H1 (cell line): ENCODE results near the gene SLC24A5. TPM values are rescaled to one million over a fixed set of nuclear protein-coding genes. Genes with fewer than 3 reads are reported as not detected.

Experiments
- CTCF ChIA-PET: fragments of 300-600 bp; sonication (Branson Sonifier 250); formaldehyde crosslinking; loops from one replicate; lab custom pipeline; 2021; ENCODE audit not compliant: partially characterized antibody; lab: Charles Lee
- POLR2A ChIA-PET: fragments of 300-600 bp; sonication (Branson Sonifier 250); formaldehyde crosslinking; loops from one replicate; lab custom pipeline; 2021; ENCODE audit warnings: inconsistent platforms; ENCODE audit not compliant: partially characterized antibody; lab: Charles Lee
- DNase-seq, 2 experiments: peaks; one replicate each; pipeline versions ENCODE4 v3.0.0 to v3.0.0-alpha.2; 2010 to 2022; ENCODE audit warnings: low spot score in 2 of 2, low read depth in 1 of 2, mixed read lengths in 1 of 2
- FAIRE-seq: peaks from 2 replicates; lab custom pipeline; 2011; peaks lifted over from hg19 to GRCh38; lab: Jason Lieb, UNC
- H2AFZ ChIP-seq: 2 replicates; pipeline ENCODE4 v1.8.1; 2012; ENCODE audit warnings: low read length, inconsistent platforms
- H2AK5ac ChIP-seq: 2 replicates; pipeline ENCODE4 v1.6.1; 2013; ENCODE audit warnings: low read depth, low read length
- H2BK120ac ChIP-seq: replicated peaks from 2 replicates; pipeline ENCODE3; 2013; ENCODE audit warnings: low read depth, low read length, inconsistent platforms
- H2BK12ac ChIP-seq: 2 replicates; pipeline ENCODE4 v1.6.1; 2013; ENCODE audit warnings: low read depth, low read length
- H2BK15ac ChIP-seq: 2 replicates; pipeline ENCODE4 v1.6.1; 2013; ENCODE audit warnings: low read length
- H2BK20ac ChIP-seq: 2 replicates; pipeline ENCODE4 v1.6.1; 2013; ENCODE audit warnings: low read length
- H2BK5ac ChIP-seq: 2 replicates; pipeline ENCODE4 v1.6.1; 2013; ENCODE audit warnings: low read depth, low read length
- H3K14ac ChIP-seq: 2 replicates; pipeline ENCODE4 v1.6.1; 2013; ENCODE audit warnings: inconsistent platforms; ENCODE audit not compliant: insufficient read length
- H3K18ac ChIP-seq: 2 replicates; pipeline ENCODE4 v1.6.1; 2013; ENCODE audit warnings: low read length; ENCODE audit errors: extremely low read depth
- H3K23ac ChIP-seq: 2 replicates; pipeline ENCODE4 v1.6.1; 2013; ENCODE audit warnings: inconsistent platforms; ENCODE audit not compliant: insufficient read length
- H3K23me2 ChIP-seq: 2 replicates; pipeline ENCODE4 v1.6.1; 2013; ENCODE audit warnings: low read depth, low read length
- H3K27ac ChIP-seq: 2 replicates; pipeline ENCODE4 v1.6.1; 2011; ENCODE audit warnings: low read depth, low read length, inconsistent platforms
- H3K27me3 ChIP-seq, 4 experiments: replicated peaks in 1 of 4; 1 replicate in 1 of 4; 2 replicates in 3 of 4; pipeline versions ENCODE4 v1.6.1 to v1.8.1; 2011 to 2013; ENCODE audit warnings: low read length in 3 of 4, mild to moderate bottlenecking in 3 of 4, inconsistent platforms in 2 of 4, mixed read lengths in 2 of 4, moderate library complexity in 1 of 4; ENCODE audit not compliant: control insufficient read depth in 3 of 4, insufficient read depth in 3 of 4; ENCODE audit errors: extremely low read depth in 1 of 4
- H3K36me3 ChIP-seq, 4 experiments: 2 replicates each; pipeline versions ENCODE4 v1.6.1 to v1.8.1; 2011 to 2013; ENCODE audit warnings: mild to moderate bottlenecking in 4 of 4, low read length in 3 of 4, moderate library complexity in 2 of 4, control low read depth in 1 of 4, inconsistent platforms in 1 of 4; ENCODE audit not compliant: insufficient read depth in 4 of 4, control insufficient read depth in 2 of 4
- H3K4ac ChIP-seq: replicated peaks from 2 replicates; pipeline ENCODE3; 2013; ENCODE audit warnings: low read length, low read depth, mixed read lengths, inconsistent platforms; ENCODE audit not compliant: insufficient read length
- H3K4me1 ChIP-seq, 4 experiments: replicated peaks in 1 of 4; 1 replicate in 1 of 4; 2 replicates in 3 of 4; pipeline versions ENCODE4 v1.6.1 to v1.8.1; 2011 to 2013; ENCODE audit warnings: low read length in 3 of 4, inconsistent platforms in 2 of 4, mixed read lengths in 1 of 4; ENCODE audit not compliant: insufficient read depth in 4 of 4, control insufficient read depth in 3 of 4
- H3K4me2 ChIP-seq, 2 experiments: 2 replicates each; pipeline versions ENCODE4 v1.6.1 to v1.8.1; 2011 to 2013; ENCODE audit warnings: low read depth in 2 of 2, low read length in 2 of 2, control low read depth in 1 of 2, inconsistent platforms in 1 of 2, mild to moderate bottlenecking in 1 of 2; ENCODE audit not compliant: insufficient read depth in 1 of 2
- H3K4me3 ChIP-seq, 4 experiments: fragments of 200-600, 300-600 bp in 1 of 4; sonication (generic), shearing (Covaris generic), sonication (Bioruptor Twin) in 1 of 4; 2 replicates each; pipeline versions ENCODE4 v1.5.1 to v1.8.1; 2011 to 2016; ENCODE audit warnings: low read length in 4 of 4, low read depth in 3 of 4, control low read depth in 2 of 4, inconsistent platforms in 2 of 4, mild to moderate bottlenecking in 2 of 4, mixed read lengths in 1 of 4, moderate library complexity in 1 of 4; ENCODE audit not compliant: insufficient read depth in 2 of 4; ENCODE audit errors: extremely low read depth in 1 of 4
- H3K56ac ChIP-seq: replicated peaks from 2 replicates; pipeline ENCODE3; 2013; ENCODE audit warnings: low read depth, mild to moderate bottlenecking, mixed read lengths, low read length, inconsistent platforms; ENCODE audit not compliant: insufficient read length
- H3K79me1 ChIP-seq: 2 replicates; pipeline ENCODE4 v1.6.1; 2013; ENCODE audit warnings: low read depth, low read length, control low read depth
- H3K79me2 ChIP-seq, 2 experiments: 2 replicates each; pipeline versions ENCODE4 v1.6.1 to v1.8.1; 2012 to 2013; ENCODE audit warnings: low read length in 2 of 2, mild to moderate bottlenecking in 2 of 2, inconsistent platforms in 1 of 2; ENCODE audit not compliant: insufficient read depth in 2 of 2, control insufficient read depth in 1 of 2
- H3K9ac ChIP-seq, 4 experiments: replicated peaks in 1 of 4; 1 replicate in 1 of 4; 2 replicates in 3 of 4; pipeline versions ENCODE4 v1.6.1 to v1.8.1; 2011 to 2013; ENCODE audit warnings: low read depth in 3 of 4, low read length in 3 of 4, control low read depth in 2 of 4, mild to moderate bottlenecking in 2 of 4, moderate library complexity in 2 of 4, inconsistent platforms in 1 of 4; ENCODE audit errors: extremely low read depth in 1 of 4
- H3K9me3 ChIP-seq, 2 experiments: 2 replicates each; pipeline versions ENCODE4 v1.6.1 to v1.8.1; 2012 to 2013; ENCODE audit warnings: mild to moderate bottlenecking in 2 of 2, moderate library complexity in 2 of 2, control low read depth in 1 of 2, inconsistent platforms in 1 of 2, low read depth in 1 of 2, low read length in 1 of 2, mixed read lengths in 1 of 2; ENCODE audit not compliant: insufficient read depth in 2 of 2
- H4K20me1 ChIP-seq, 2 experiments: replicated peaks in 1 of 2; 2 replicates each; pipeline versions ENCODE3 to v1.8.1; 2011 to 2013; ENCODE audit warnings: inconsistent platforms in 2 of 2, low read length in 2 of 2, mild to moderate bottlenecking in 1 of 2; ENCODE audit not compliant: insufficient read depth in 2 of 2, control insufficient read depth in 1 of 2
- H4K5ac ChIP-seq: 2 replicates; pipeline ENCODE4 v1.6.1; 2013; ENCODE audit warnings: low read length, low read depth, mixed read lengths, inconsistent platforms; ENCODE audit not compliant: insufficient read length
- H4K8ac ChIP-seq: 2 replicates; pipeline ENCODE4 v1.8.0; 2013; ENCODE audit warnings: mild to moderate bottlenecking, moderate library complexity, low read length, inconsistent platforms; ENCODE audit not compliant: insufficient read depth; ENCODE audit errors: extremely low read depth
- H4K91ac ChIP-seq: replicated peaks from 2 replicates; pipeline ENCODE3; 2013; ENCODE audit warnings: low read length, mixed read lengths, inconsistent platforms; ENCODE audit not compliant: insufficient read length
- CHD2 ChIP-seq: IDR thresholded peaks from 2 replicates; pipeline ENCODE4 v1.6.1; 2012; ENCODE audit warnings: low read length, improper control_type of control experiment
- JUND ChIP-seq: IDR thresholded peaks from 2 replicates; pipeline ENCODE4 v1.6.1; 2011; ENCODE audit warnings: mild to moderate bottlenecking, improper control_type of control experiment, low read length
- MAFK ChIP-seq: IDR thresholded peaks from 2 replicates; pipeline ENCODE4 v1.6.1; 2012; ENCODE audit warnings: low read depth, mild to moderate bottlenecking, improper control_type of control experiment, low read length
- POLR2A ChIP-seq, 2 experiments: IDR thresholded peaks; 1 replicate in 1 of 2; 2 replicates in 1 of 2; pipeline ENCODE4 v1.6.1; 2011; ENCODE audit warnings: low read depth in 2 of 2, low read length in 2 of 2, mild to moderate bottlenecking in 2 of 2; ENCODE audit errors: control extremely low read depth in 1 of 2
- RXRA ChIP-seq: IDR thresholded peaks from 2 replicates; pipeline ENCODE4 v1.6.1; 2011; ENCODE audit warnings: low read depth, mild to moderate bottlenecking, low read length, moderate library complexity; ENCODE audit not compliant: insufficient read depth
- TAF7 ChIP-seq: optimal IDR thresholded peaks from 2 replicates; pipeline ENCODE3; 2011; ENCODE audit warnings: low read depth, mild to moderate bottlenecking, inconsistent platforms, low read length, moderate library complexity, borderline replicate concordance
- WGBS, 2 experiments: shearing (Covaris generic) in 1 of 2; methylation state at CpG; one replicate each; pipeline versions ENCODE4 v1.1.6 to v1.1.7; 2013 to 2015; ENCODE audit warnings: low lambda C conversion rate in 2 of 2, mixed read lengths in 2 of 2, inconsistent platforms in 1 of 2, low coverage in 1 of 2, missing lambda C conversion rate in 1 of 2; ENCODE audit not compliant: insufficient replicate concordance in 2 of 2, insufficient coverage in 1 of 2, insufficient read length in 1 of 2; ENCODE audit errors: extremely low coverage in 1 of 2, missing lambda C conversion rate in 1 of 2; 5-methylcytosine and 5-hydroxymethylcytosine counted together
- polyA plus RNA-seq, 7 experiments: library from polyadenylated mRNA; depleted of rRNA in 3 of 7; stranded (reverse) in 5 of 7; unstranded in 2 of 7; fragments of >200 nt in 5 of 7; fragments of 200-250 nt in 2 of 7; gene quantifications; 1 replicate in 5 of 7; 2 replicates in 1 of 7; 4 replicates in 1 of 7; pipeline versions ENCODE4 v1.2.1 to v1.2.3, GENCODE V29; 2011 to 2013; ENCODE audit warnings: missing spikeins in 2 of 7, mixed read lengths in 2 of 7
- total RNA-seq: library from RNA; stranded (reverse); fragmentation: NEBNext Ultra II Directional; extraction: Animal tissue kit (Norgen Biotek cat#: 25700); gene quantifications from 2 replicates; pipeline ENCODE4 v1.2.1, GENCODE V29; 2021
- TF ChIP-seq, protein P1 (sequence below): IDR thresholded peaks from 2 replicates; pipeline ENCODE4 v1.6.1; 2011; ENCODE audit warnings: low read depth, mild to moderate bottlenecking, low read length; ENCODE audit not compliant: insufficient read depth

The SLC24A5 gene
- total and polyA plus RNA-seq, 2 of the 8 experiments (the other 6 are each of a cell fraction or from before 2014, with no cell fraction given), result not detected

DNA sequence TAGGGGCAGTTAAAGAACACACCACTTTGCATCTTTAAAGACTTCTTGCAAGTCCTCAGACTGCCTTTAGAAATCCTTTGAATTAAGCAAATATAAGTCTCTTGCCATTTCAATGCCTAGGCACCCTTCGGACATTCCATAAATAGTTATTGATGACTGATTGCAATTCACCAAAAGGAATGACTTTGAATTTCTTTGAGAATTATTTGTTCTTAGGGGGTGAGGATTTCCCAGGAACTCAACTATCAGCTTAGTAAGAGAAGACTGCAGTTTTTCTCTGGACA is 57.8 kb downstream of the SLC24A5 start:
- H4K5ac ChIP-seq, result peak overlapping the region; percentile 50
- no peak for DNase-seq
- H4K8ac ChIP-seq, result peak overlapping the region; percentile 81; the same call in 1 of the 2 replicates
- peaks cover 0 to 9% (median 1%) of the 10 kb centered on the region in 4 experiments; a peak in 2 of 7 replicates for H3K4me1 ChIP-seq
- peak overlapping the region in 3 of 4 experiments; percentile 54 to 87 (median 59); a peak in 6 of 7 replicates for H3K9ac ChIP-seq
- H3K23me2 ChIP-seq, result no peaks in the 10 kb centered on the region
- no peak overlapping the region for H2BK15ac ChIP-seq
- no peak overlapping the region for H3K14ac ChIP-seq
- H3K79me2 ChIP-seq, result peaks cover 9 to 41% of the 10 kb centered on the region in 2 experiments; a peak in 3 of 4 replicates
- no peak overlapping the region for H3K23ac ChIP-seq
- no peaks in the 10 kb centered on the region for H3K36me3 ChIP-seq
- H2AFZ ChIP-seq, result peak overlapping the region; percentile 94
- H2BK5ac ChIP-seq, result no peak overlapping the region
- no peak overlapping the region for H3K18ac ChIP-seq
- H3K79me1 ChIP-seq, result peaks cover 2% of the 10 kb centered on the region; the same call in 1 of the 2 replicates
- H3K4me3 ChIP-seq, result peak overlapping the region; percentile 50 to 99 (median 80)
- H3K27me3 ChIP-seq, result no peaks in the 10 kb centered on the region
- H2BK20ac ChIP-seq, result no peak overlapping the region; the same call in 1 of the 2 replicates
- peak; percentile 36 for FAIRE-seq
- no peak overlapping the region for H3K56ac ChIP-seq
- 52% methylated on average over 1 of the region's 1 CpG; no CpG with 5 or more reads in 1 of the 2 experiments for WGBS, 2 experiments
- POLR2A ChIA-PET, result interaction anchor here (1.0 to 3.1 kb wide), 7 partner anchors 10 to 89 kb away, joined by 3 to 13 read pairs (median 3); partner anchors contain the start of gene SLC24A5
- peak overlapping the region; percentile 60; the same call in 1 of the 2 replicates for H3K27ac ChIP-seq
- H2BK120ac ChIP-seq, result no peak overlapping the region
- no peak overlapping the region for H3K4ac ChIP-seq
- H4K20me1 ChIP-seq, result no peaks in the 10 kb centered on the region
- TF ChIP-seq, protein P1, sequence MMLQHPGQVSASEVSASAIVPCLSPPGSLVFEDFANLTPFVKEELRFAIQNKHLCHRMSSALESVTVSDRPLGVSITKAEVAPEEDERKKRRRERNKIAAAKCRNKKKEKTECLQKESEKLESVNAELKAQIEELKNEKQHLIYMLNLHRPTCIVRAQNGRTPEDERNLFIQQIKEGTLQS, result no peak
- TF ChIP-seq POLR2A (IDR thresholded peaks at IDR 0.05; ENCODE audit: control extremely low read depth in 1 of 2, low read depth in 2 of 2, low read length in 2 of 2) (no peak), MAFK (no peak), CHD2 (no peak), RXRA (no peak), JUND (no peak), TAF7 (no peak)
- no peaks in the 10 kb centered on the region for H3K9me3 ChIP-seq
- no peak overlapping the region for H2BK12ac ChIP-seq
- peak overlapping the region; percentile 67 to 91 for H3K4me2 ChIP-seq
- H4K91ac ChIP-seq, result peak overlapping the region; percentile 83
- no peak overlapping the region for H2AK5ac ChIP-seq
- CTCF ChIA-PET, result no interaction called here
